Esophagus squamous epithelium (tissue), 5 donors: ENCODE results near the gene TSTD1. TPM values are rescaled to one million over a fixed set of nuclear protein-coding genes. Genes with fewer than 3 reads are reported as not detected.
A peak's percentile ranks its signal among the peaks of the same experiment; 100 is the strongest.

Experiments used
- DNase-seq: peaks from one replicate; lab custom pipeline; 2025; lab: John Stamatoyannopoulos, UW
- H3K27ac ChIP-seq, 4 donors: fragments of 200-600 bp; sonication (generic); one replicate each; pipeline ENCODE4 v1.5.1; 2016 to 2019; ENCODE audit warnings: mild to moderate bottlenecking in 1 of 4
- H3K27me3 ChIP-seq, 4 donors: fragments of 200-600 bp; sonication (generic); 1 replicate in 3 of 4; 2 replicates in 1 of 4; pipeline versions ENCODE4 v1.5.1 to v1.6.0; 2017 to 2021; ENCODE audit warnings: antibody characterized with exemption in 1 of 4
- H3K36me3 ChIP-seq, 3 donors: fragments of 200-600 bp; sonication (generic); one replicate each; pipeline ENCODE4 v1.5.1; 2016 to 2019
- H3K4me1 ChIP-seq, 3 donors: fragments of 200-600 bp; sonication (generic); one replicate each; pipeline ENCODE4 v1.5.1; 2017 to 2019
- H3K4me3 ChIP-seq, 4 donors: fragments of 200-600 bp; sonication (generic); 1 replicate in 3 of 4; 2 replicates in 1 of 4; pipeline ENCODE4 v1.5.1; 2016 to 2019; ENCODE audit warnings: mild to moderate bottlenecking in 2 of 4, moderate library complexity in 1 of 4
- H3K9me3 ChIP-seq, 3 donors: fragments of 200-600 bp; sonication (generic); one replicate each; pipeline ENCODE4 v1.5.1; 2016 to 2019
- POLR2A ChIP-seq, 4 donors: fragments of 450-650 bp; IDR thresholded peaks; one replicate each; pipeline ENCODE4 v1.6.1; 2017; ENCODE audit warnings: antibody characterized with exemption in 4 of 4, mild to moderate bottlenecking in 4 of 4, moderate library complexity in 3 of 4
- WGBS, 2 donors: methylation state at CpG; one replicate each; pipeline ENCODE4 v1.1.5; 2018; 5-methylcytosine and 5-hydroxymethylcytosine counted together
- intact Hi-C: fragments of 100-400 bp; cut with DNase I; formaldehyde crosslinking; loops from one replicate; pipeline ENCODE4 v1.15.0; 2022
- total RNA-seq, 4 donors: library from RNA; depleted of rRNA; stranded (reverse); fragments of >200 nt; gene quantifications; one replicate each; pipeline ENCODE4 v1.1.0, GENCODE V29; 2016
- TF ChIP-seq, protein P1 (sequence below), 6 experiments: fragments of 450-650 bp in 4 of 6; fragments of 200-600 bp in 2 of 6; sonication (generic) in 2 of 6; IDR thresholded peaks; one replicate each; pipeline ENCODE4 v1.5.1; 2016 to 2019; ENCODE audit warnings: antibody characterized with exemption in 6 of 6, mild to moderate bottlenecking in 4 of 6, moderate library complexity in 4 of 6
- donor health status: DM: yes; HTN: yes; CAD: no.

Gene TSTD1
- total RNA-seq, 4 donors from 2014 or later: 69.3 to 99.0 (median 91.4) TPM

DNA sequence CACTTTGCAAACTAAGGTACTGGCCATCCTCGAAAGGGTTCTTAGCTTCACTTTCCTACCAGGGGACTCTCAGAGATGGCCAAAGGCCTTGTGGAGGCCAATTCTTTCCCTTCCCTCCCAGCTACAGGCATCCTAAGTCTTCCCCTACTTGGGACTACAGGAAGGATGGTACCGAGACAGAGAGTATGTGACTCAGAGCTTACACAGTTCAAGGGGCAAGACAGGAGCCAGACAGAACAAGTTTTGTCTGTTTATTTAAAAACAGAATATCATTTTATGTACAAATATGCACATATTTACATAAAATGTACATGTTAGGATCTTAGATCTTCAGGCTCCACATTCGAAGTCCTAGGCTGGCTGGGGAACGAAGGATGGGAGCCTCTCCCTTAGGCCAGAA is 32.0 kb upstream of the TSTD1 start:
- H3K27me3 ChIP-seq: no peaks in the 10 kb centered on the region
- peak overlapping the region in 3 of 4 donors; percentile 2 to 85 (median 84) for H3K27ac ChIP-seq
- peaks cover 0 to 86% (median 13%) of the 10 kb centered on the region in 3 donors for H3K4me1 ChIP-seq
- TF ChIP-seq, protein P1, sequence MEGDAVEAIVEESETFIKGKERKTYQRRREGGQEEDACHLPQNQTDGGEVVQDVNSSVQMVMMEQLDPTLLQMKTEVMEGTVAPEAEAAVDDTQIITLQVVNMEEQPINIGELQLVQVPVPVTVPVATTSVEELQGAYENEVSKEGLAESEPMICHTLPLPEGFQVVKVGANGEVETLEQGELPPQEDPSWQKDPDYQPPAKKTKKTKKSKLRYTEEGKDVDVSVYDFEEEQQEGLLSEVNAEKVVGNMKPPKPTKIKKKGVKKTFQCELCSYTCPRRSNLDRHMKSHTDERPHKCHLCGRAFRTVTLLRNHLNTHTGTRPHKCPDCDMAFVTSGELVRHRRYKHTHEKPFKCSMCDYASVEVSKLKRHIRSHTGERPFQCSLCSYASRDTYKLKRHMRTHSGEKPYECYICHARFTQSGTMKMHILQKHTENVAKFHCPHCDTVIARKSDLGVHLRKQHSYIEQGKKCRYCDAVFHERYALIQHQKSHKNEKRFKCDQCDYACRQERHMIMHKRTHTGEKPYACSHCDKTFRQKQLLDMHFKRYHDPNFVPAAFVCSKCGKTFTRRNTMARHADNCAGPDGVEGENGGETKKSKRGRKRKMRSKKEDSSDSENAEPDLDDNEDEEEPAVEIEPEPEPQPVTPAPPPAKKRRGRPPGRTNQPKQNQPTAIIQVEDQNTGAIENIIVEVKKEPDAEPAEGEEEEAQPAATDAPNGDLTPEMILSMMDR (IDR thresholded peaks at IDR 0.05): no peak
- no peak for TF ChIP-seq POLR2A (IDR thresholded peaks at IDR 0.05)
- no peaks in the 10 kb centered on the region for H3K9me3 ChIP-seq
- DNase-seq: no peak
- intact Hi-C loops: no loop called here
- H3K4me3 ChIP-seq: no peak overlapping the region
- WGBS, 2 donors: 84 to 88% methylated on average over 4 of the region's 4 CpGs
- H3K36me3 ChIP-seq: peaks cover 0 to 59% (median 7%) of the 10 kb centered on the region in 3 donors

DNA sequence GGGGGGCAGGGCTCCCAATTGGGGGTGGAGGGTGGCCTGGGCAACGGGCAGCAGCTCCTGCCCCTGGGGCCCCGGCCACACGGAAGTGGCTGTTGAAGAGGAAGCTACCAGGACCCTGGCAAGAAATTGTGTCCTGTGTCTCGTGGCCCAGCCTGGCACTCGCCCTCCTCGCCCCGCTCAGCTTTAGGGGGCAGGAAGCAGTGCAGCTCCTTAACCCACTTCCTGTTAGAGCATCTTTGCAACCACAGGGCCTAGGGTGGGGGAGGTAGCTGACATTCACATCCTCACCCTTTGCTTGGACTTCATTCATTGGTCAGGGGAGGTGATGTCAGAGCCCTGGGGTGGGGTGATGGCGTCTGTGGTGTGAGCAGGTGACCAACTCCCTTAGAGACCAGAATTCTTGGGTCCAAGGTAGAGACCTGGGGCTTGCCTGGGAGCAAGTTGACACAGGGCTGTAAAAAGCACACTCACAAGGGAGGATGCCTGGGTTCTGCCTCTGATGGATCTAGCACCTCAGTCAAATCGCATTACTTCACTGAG is 31.0 kb upstream of the TSTD1 start, which contains the start of gene ARHGAP30:
Gene ARHGAP30, minus strand, starts transcription at position 161 of the 540 bp plus-strand sequence. CDS start 267 bp downstream, outside the sequence.
- intact Hi-C loops: no loop called here
- Histone ChIP-seq H3K27me3 (no peaks in the 10 kb centered on the region), H3K27ac (peak within 1 kb of the TSS; percentile 72 to 86 (median 84)), H3K9me3 (no peaks in the 10 kb centered on the region), H3K4me3 (peak within 1 kb of the TSS; percentile 21 to 62 (median 42)), H3K36me3 (peaks cover 0 to 60% (median 7%) of the 10 kb centered on the region in 3 donors), H3K4me1 (peaks cover 0 to 77% (median 13%) of the 10 kb centered on the region in 3 donors)
- peak; percentile 72 for DNase-seq
- 54 to 73% methylated on average over 1 to 2 of the region's 9 CpGs for WGBS, 2 donors
- TF ChIP-seq POLR2A (IDR thresholded peaks at IDR 0.05): peak in 2 of 4 donors; percentile 58 to 60
- TF ChIP-seq, protein P1 (IDR thresholded peaks at IDR 0.05): no peak

DNA sequence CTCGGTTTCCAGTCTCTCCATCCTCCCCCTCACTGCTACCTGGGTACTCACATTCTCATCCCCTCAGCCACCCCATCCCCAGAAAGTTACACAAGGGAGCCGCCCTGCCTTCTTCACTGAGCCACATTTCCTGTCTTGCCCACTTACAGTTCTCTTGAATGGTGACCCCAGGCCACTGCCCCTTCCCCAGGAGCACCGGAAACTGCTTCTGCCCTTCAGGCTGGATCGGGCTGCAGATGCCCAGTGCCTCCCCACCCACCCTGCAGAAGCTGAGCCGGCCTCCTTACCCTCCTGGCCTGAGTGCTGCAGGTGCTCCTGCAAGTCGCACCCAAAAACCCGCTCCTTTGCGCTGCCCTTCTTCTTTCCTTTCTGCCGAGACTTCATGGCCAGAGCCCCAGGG is 30.5 kb upstream of the TSTD1 start:
- TF ChIP-seq POLR2A (IDR thresholded peaks at IDR 0.05): no peak
- TF ChIP-seq, protein P1 (IDR thresholded peaks at IDR 0.05): no peak
- WGBS, 2 donors: 44 to 77% methylated on average over 7 to 8 of the region's 9 CpGs
- peaks cover 0 to 60% (median 7%) of the 10 kb centered on the region in 3 donors for H3K36me3 ChIP-seq
- H3K9me3 ChIP-seq: no peaks in the 10 kb centered on the region
- DNase-seq: no peak
- H3K27ac ChIP-seq: peak overlapping the region; percentile 72 to 86 (median 84)
- H3K27me3 ChIP-seq: no peaks in the 10 kb centered on the region
- intact Hi-C loops: no loop called here
- peak overlapping the region; percentile 21 to 62 (median 42) for H3K4me3 ChIP-seq
- peaks cover 0 to 71% (median 10%) of the 10 kb centered on the region in 3 donors for H3K4me1 ChIP-seq

DNA sequence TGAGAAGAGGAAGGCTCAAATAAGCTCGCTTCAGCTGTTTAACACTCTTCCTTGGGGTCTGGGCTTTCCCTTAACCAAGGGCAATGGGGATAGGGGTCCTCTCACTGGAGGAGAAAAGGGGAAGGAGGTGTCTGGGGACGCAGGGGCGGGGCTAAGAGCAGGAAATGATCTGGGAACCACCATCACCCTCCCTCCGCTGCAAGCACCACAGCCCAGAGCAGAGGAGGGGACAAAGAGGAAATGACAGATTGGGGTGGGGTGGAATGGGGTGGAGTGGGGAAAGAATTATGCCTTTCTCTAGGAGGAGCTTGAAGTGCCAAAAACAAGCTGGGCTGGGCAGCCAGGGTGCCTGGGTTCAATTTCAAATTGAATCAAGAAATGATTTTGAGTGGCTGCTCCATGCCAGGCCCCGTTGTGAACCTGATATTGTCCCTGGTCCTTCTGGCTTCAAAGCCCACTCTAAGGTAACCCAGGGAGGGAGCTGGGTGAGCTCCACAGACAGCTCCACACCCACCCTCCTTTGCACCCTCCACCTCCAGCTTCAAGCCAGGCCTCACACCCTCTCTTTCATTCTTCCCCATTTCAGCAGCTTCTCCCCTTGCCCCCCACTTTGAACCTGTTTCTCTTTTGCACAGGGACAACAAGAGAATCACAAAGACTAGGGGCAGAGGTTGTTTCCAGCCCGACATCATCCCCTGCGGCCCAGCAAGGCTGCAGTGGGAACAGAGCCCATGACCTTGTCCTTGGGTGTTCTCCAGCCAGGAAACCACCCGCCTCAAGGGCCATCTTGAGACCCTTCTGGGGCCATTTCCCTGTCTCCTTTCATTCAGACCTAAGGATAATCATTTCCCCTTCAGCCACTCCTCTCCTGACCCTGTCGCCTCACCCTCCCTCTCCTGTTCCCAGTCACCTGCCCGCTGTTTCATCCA is 29.8 kb upstream of the TSTD1 start:
- H3K4me1 ChIP-seq: peaks cover 0 to 64% (median 5%) of the 10 kb centered on the region in 3 donors

More for the DNA sequence above, 29.8 kb upstream of the TSTD1 start:
- WGBS, 2 donors: 52 to 55% methylated on average over 7 to 9 of the region's 10 CpGs
- Histone ChIP-seq H3K4me3 (peak overlapping the region; percentile 21 to 62 (median 42)), H3K27ac (peak overlapping the region; percentile 72 to 86 (median 84)), H3K36me3 (peaks cover 0 to 59% (median 7%) of the 10 kb centered on the region in 3 donors), H3K27me3 (no peaks in the 10 kb centered on the region), H3K9me3 (no peaks in the 10 kb centered on the region)
- peak in 1 of 4 donors; percentile 33 for TF ChIP-seq POLR2A (IDR thresholded peaks at IDR 0.05)
- TF ChIP-seq, protein P1 (IDR thresholded peaks at IDR 0.05): no peak
- intact Hi-C loops: no loop called here
- DNase-seq: peak; percentile 41
